HG03064 (cell line): ENCODE data around the gene CSF3R.
"Not testable (repeated sequence)": the region's sequence is repeated elsewhere in the genome, so short reads cannot be mapped to it uniquely, and the experiment has no call there.

ENCODE experiments used
- ATAC-seq: cut with Tn5 transposase; IDR thresholded peaks from one replicate; pipeline ENCODE4 v1.9.1; 2021; ENCODE audit warnings: low read depth; ENCODE audit not compliant: unreplicated experiment

The CSF3R gene

DNA sequence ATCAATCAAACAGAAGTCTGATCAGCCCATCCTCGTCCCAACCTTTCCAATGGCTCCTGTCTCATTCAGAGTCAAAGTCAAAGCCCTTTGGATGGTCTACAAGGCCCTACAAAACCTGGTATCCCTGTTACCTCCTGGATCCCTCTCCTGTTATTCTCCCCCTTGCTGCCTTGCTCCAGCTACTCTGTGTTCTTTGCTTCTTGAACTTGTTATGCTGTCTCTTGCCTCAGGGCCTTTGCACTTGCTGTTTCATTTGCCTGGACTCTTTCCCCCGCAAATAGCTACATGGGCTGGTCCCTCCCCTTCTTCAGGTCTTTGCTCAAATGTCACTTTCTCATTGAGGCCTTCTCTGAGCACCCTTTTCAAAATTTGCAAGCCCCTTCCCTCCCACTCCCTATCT is 1.4 kb upstream of the CSF3R start:
- no peak for ATAC-seq

DNA sequence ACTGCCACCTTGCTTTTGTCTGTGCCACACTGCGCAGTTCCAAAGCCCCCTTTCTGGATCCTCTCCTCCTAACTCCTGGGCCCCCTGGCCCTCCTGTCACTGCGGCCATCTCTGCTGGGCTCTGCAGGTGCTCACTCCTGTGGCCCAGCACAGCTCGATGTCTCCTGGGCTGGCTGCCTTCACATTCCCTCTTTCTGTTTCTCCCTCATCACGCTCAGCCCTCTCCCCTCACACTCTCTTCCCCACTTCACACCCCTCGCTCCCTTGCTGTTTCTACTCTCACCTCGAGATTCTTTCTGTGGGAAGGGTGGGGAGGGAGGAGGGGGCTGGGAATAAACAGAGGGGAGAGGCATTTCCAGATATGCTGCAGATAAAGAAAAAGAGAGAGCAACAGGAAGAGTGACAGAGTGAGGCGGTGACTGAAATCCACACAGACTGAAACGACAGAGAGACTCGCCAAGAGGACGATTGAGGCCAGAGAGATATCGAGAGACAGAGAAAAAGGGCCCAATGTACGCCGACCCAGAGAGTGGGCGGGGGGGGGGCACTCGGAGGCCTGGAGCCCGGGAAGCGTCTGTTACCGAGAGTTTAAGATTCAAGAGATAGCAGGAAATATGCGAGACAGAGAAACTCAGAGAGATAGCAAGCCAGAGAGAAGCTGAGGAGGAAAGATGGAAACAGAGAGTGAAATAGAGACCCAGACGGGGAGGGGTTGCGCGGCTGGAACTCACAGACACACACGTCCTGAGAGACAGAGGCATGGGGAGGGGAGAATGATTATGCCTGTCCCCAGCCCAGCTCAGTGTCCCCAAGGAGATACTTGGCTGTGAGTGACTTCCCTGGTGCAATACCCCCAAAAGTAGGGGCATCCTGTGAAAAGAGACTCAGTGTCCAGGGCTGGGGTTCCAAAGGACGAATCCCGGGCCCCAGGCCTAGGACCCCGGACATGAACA is 666 bp downstream of the CSF3R start:
- no peak for ATAC-seq

GRCh38 chr1:36481091-36481490 is 1.6 kb downstream of the CSF3R start:
- no peak for ATAC-seq

DNA sequence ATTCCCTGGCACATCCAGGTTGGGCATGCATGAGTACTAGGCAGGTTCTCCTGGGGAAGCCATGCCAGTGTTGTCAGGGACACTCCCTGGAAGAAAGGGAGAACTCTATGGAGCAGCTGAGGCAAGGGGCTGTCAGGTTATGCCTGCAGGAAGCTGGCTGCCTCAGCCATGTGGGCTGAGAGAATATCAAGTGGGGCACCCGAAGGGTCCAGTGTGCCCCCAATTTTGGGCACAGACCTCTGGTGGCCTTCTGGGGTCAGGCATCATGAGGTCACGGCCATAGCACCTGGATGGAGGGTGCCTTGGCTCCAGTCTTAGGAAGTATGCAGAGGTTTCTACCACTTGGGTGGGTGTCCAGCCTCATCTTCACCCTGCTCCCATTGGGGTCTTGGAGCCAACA is 2.6 kb downstream of the CSF3R start:
- ATAC-seq: no peak

GRCh38 chr1:36479505-36480051 is 3.1 kb downstream of the CSF3R start:
- ATAC-seq: no peak

DNA sequence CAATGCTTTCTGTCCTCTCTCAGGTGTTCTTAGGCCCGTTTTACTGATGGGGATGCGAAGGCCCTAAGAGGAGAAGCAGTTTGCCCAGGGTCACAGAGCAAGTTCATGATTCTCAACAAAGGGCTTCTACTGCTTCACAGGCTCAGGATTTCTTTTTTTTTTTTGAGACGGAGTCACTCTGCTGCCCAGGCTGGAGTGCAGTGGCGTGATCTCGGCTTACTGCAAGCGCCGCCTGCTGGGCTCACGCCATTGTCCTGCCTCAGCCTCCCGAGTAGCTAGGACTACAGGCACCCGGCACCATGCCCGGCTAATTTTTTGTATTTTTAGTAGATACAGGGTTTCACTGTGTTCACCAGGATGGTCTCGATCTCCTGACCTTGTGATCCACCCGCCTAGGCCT is 5.1 kb downstream of the CSF3R start:
- not testable (repeated sequence) for ATAC-seq

GRCh38 chr1:36476945-36477344 is 5.8 kb downstream of the CSF3R start:
- ATAC-seq: no peak

DNA sequence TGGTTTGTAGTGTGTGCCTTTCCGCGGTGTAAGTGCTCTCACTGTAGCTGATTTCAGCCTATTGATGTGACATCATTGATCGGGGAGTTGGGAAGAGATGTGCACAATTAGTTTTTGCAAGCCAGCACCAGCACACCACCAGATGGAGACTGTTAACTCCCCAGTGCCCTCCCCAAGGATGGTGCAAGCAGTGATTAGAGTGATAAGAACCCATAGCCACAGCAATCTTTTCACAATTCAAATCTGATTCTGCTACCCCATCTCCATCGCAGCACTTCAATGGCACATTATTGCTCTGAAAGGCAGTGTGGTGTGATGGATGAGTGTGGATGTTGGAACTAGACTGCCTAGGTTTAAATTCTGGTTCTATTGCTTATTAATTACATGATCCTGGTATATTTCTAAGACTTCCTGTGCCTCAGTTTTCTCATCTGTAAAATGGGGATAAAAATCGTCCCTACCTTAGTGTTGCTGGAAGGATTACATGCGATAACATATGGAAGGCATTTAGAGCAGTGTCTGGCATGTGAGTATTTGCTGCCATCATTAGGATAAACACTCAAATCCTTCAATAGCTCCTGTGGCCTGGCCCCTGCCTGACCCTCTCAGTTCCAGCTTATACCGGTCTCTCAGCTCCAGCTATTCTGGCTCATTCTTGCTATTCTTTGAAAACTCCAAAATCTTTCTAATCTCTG is 6.7 kb downstream of the CSF3R start:
- ATAC-seq: no peak

DNA sequence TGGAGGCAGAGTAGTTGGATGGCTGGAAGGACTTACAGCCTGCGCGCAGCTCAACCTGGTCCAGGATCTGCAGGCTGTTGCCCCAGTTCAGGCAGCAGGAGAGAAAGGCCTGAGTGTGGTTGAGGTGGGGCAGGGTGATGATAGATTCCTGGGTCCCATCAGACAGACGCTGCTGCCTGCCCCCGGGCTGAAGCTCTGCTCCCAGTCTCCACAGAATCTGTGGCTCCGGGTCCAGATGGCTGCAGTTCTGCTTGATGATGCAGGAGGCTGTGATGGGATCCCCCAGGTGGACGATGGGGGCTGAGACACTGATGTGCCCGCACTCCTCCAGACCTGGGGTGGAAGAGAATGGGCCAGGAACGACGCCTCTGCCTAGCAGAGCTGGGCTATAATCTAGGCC is 7.4 kb downstream of the CSF3R start:
- ATAC-seq: no peak

DNA sequence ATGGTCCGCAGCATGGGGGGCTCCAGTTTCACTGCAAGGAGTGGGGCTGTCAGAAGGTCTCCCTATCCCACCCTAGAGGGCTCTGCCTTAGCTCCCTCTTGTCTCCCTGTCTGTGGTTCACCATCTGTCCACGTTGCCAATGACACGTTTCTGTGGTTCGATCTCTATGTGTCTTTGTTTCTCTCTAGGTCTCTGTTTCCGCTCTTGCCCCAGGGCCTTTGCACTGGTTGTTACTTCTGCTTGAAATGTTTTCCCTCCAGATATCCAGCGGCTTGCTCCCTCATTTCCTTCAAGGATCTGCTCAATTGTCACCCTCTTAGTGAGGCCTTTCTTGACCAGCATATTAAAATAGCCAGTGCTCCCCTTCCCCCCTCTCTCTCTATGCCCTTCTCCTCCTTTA is 10.1 kb downstream of the CSF3R start:
- ATAC-seq: no peak

DNA sequence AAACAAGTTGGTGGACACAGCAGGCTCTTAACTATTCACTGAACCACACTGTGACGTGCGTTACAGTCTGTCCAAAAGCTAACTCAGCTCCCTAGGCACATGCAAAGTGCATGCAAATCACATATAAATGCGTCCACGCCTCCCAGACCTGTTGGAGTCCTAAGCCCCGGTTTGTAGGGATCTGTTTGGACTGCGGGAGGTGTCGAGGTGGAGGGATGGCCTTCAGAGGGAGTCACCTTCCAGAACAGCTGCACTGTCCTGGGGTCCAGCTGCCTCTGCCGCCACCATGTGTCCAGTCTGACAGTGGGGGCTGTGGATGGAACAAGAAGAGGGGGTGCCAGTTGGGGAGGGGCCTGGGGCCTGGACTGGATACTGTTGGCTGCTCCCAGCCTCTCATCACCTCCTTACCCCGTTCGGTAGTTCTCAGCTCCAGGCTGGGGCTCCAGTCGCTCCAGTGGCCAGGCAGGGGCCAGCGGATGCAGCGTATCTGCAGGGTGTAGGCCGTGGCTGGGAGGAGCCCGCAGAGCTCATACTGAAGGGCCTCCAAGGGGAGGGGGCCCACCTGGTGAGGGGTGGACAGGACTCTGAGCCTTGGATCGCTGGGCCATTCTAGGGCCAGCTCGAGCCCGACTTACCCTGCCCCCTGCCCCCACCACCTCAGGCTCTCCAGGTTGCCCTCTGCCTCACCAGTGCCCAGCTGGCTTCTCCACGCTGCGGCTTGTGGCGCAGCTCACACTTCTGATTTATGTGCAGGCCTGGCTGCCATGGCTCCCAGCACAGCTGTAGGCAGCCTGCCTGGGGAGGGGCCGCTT is 10.7 kb downstream of the CSF3R start:
- ATAC-seq: no peak

- ATAC-seq: no peak
Observed at GRCh38 chr1:36469163-36469562, 13.6 kb downstream of the CSF3R start.

GRCh38 chr1:36467700-36468455 is 14.8 kb downstream of the CSF3R start:
- no peak for ATAC-seq

DNA sequence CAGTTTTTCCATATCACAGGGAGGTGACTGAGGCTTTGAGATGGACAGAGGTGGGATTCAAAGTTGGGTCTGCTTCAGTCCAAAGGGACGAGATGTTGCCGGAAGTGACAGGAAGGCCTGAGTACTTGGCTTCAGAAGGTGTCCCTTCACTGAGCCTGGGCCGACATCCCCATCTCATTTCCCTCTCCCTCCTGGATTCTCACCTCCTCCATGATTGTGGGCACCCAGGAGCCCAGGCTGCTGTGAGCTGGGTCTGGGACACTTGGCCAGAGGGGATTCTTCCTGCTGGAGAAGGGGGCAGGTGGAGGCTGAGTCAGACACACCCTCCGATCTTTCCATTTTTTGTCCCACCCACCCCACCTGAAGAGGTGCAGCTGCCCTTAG is 15.7 kb downstream of the CSF3R start:
- ATAC-seq: no peak

- no peak for ATAC-seq
Observed at GRCh38 chr1:36466370-36467026, 16.2 kb downstream of the CSF3R start.

GRCh38 chr1:36465731-36466369 is 16.9 kb downstream of the CSF3R start:
- ATAC-seq: no peak

GRCh38 chr1:36464605-36465393 is 17.9 kb downstream of the CSF3R start:
- no peak for ATAC-seq
